Measurements from ENCODE around the gene LY9. TPM values are rescaled to one million over a fixed set of nuclear protein-coding genes. Genes with fewer than 3 reads are reported as not detected.

LY9 gene
- total and polyA plus RNA-seq, 9 of the 15 experiments (the other 6 are each of a cell fraction or from before 2014, with no cell fraction given), result not detected

- TF ChIP-seq ETS1 (conservative IDR thresholded peaks at IDR 0.05; ENCODE audit: control insufficient read depth, low read depth, low read length) (no peak), RCOR1 (IDR thresholded peaks at IDR 0.05; ENCODE audit: borderline replicate concordance in 1 of 2, low read depth in 2 of 2, low read length in 2 of 2) (no peak)
These were observed 54.6 kb downstream of the LY9 start (continued) for GRCh38 chr1:160850541-160850940.

- Histone ChIP-seq H3K9ac (ENCODE audit: insufficient read depth in 1 of 2, low read depth in 2 of 2, low read length in 2 of 2) (no peak overlapping the region), H4K20me1 (replicated peaks; ENCODE audit: control insufficient read depth, insufficient read depth, low read length) (no peaks in the 10 kb centered on the region), H3K4me1 (replicated peaks in 1 of 2; ENCODE audit: control insufficient read depth in 2 of 2, insufficient read depth in 2 of 2, low read length in 2 of 2) (no peaks in the 10 kb centered on the region), H3K9me3 (replicated peaks; ENCODE audit: control insufficient read depth, insufficient read depth, low read depth, low read length) (no peaks in the 10 kb centered on the region), H3K27me3 (ENCODE audit: control insufficient read depth in 2 of 2, insufficient read depth in 2 of 2, low read length in 2 of 2) (peaks cover 0 to 12% of the 10 kb centered on the region in 2 experiments; a peak in 2 of 5 replicates), H3K4me3 (no peak overlapping the region), H3K9me1 (ENCODE audit: control insufficient read depth, insufficient read depth, low read length) (no peaks in the 10 kb centered on the region), H2AFZ (ENCODE audit: low read depth, low read length) (no peak overlapping the region), H3K36me3 (ENCODE audit: control insufficient read depth, insufficient read depth, low read length) (no peaks in the 10 kb centered on the region), H3K27ac (ENCODE audit: extremely low read depth, low read depth, low read length) (no peak overlapping the region), H3K4me2 (ENCODE audit: insufficient read depth, low read length) (no peak overlapping the region), H3K79me2 (ENCODE audit: control insufficient read depth, insufficient read depth, low read length) (no peaks in the 10 kb centered on the region)
- no TSS peak for BruUV-seq (replicated peaks)
- under 1% methylated on average over 8 of the region's 8 CpGs for WGBS (ENCODE audit: insufficient coverage, low coverage, missing lambda C conversion rate)
- DNase-seq (ENCODE audit: extremely low read depth in 1 of 4, low spot score in 3 of 4), result no peak
- ATAC-seq, result no peak
- ChIA-PET CTCF (ENCODE audit: low intra/inter-chr PET ratio) (no interaction called here), POLR2A (interaction anchor here (0.6 kb wide), 1 partner anchor 32 kb away, joined by 3 read pairs; no protein-coding TSS in a partner anchor)
- in situ Hi-C loops (cut with MboI) (no loop called here), intact Hi-C loops (cut with micrococcal nuclease) (no loop called here)
- TF ChIP-seq ZNF699 (CRISPR knock-in tag; IDR thresholded peaks at IDR 0.05; ENCODE audit: insufficient replicate concordance) (no peak), PTRF (tag; IDR thresholded peaks at IDR 0.05) (no peak), RAD21 (CRISPR knock-in tag; conservative IDR thresholded peaks at IDR 0.05 in 1 of 2, IDR thresholded peaks at IDR 0.05 in 1 of 2) (no peak), PRMT5 (CRISPR knock-in tag; IDR thresholded peaks at IDR 0.05) (no peak), TAF7 (tag; IDR thresholded peaks at IDR 0.05) (no peak), RBM25 (IDR thresholded peaks at IDR 0.05; ENCODE audit: low read depth, low read length, severe bottlenecking) (no peak), ZNF583 (CRISPR knock-in tag; IDR thresholded peaks at IDR 0.05) (no peak), FOXJ2 (tag; IDR thresholded peaks at IDR 0.05) (no peak), CTBP1 (IDR thresholded peaks at IDR 0.05; ENCODE audit: borderline replicate concordance) (no peak), RBM14 (IDR thresholded peaks at IDR 0.05; ENCODE audit: borderline replicate concordance, insufficient read depth, low read depth, low read length) (no peak), NCOA1 (IDR thresholded peaks at IDR 0.05; ENCODE audit: low read depth) (no peak), RHOXF2B (CRISPR knock-in tag; conservative IDR thresholded peaks at IDR 0.05) (no peak), ZNF644 (tag; IDR thresholded peaks at IDR 0.05; ENCODE audit: low read depth) (no peak), HNRNPK (IDR thresholded peaks at IDR 0.05; ENCODE audit: low read depth, low read length, poor library complexity, severe bottlenecking) (no peak), ZNF134 (CRISPR knock-in tag; conservative IDR thresholded peaks at IDR 0.05) (no peak), IRF9 (tag; IDR thresholded peaks at IDR 0.05) (no peak), CBFA2T2 (conservative IDR thresholded peaks at IDR 0.05) (no peak), NCOA4 (IDR thresholded peaks at IDR 0.05; ENCODE audit: partially characterized antibody) (no peak)
- no peak for FAIRE-seq
These were observed 55.0 kb downstream of the LY9 start for GRCh38 chr1:160850993-160851392.

Data from K562 (cell line).